Cortex of kidney (tissue), 1 donor: ENCODE data around the gene RFTN1.

ENCODE experiments used
- DNase-seq: peaks from one replicate; lab custom pipeline; 2025; lab: John Stamatoyannopoulos, UW

The RFTN1 gene

DNA sequence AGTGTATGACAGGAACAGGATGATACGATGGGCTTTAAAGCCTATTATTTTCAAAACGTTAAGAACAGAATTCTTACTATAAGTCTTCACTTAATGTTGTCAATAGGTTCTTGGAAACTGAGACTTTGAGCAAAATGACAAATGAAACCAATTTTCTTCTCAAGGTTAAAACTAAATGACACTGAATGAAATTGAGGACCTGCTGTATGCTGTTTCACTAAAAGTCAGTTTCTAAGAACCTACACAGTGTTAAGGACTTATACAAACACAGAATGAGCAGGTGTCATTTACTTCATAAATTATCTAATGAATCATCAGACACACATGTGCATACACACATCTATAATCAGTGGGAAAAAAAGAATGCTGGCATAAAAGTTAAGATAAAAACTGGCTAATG is 106.9 kb downstream of the RFTN1 start:
- DNase-seq: no peak

DNA sequence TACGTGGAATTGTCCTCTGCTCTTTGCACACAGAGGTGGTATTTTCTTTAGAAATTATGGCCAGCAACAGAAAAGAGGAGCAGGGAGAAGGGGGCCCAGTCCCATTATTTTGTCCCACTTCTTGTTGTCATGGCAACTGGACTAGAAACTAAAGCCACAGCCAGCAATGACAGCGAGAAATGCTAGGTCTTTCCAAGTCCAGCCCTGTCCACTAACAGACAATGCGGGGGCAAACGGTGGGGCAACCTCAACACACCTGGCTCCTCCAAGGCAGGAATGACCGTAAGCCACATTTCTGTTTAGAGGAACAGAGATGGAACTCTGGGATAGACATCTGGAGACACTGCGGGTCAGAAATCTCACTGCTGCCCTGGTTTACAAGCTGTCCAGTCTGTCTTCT is 107.3 kb downstream of the RFTN1 start:
- no peak for DNase-seq

DNA sequence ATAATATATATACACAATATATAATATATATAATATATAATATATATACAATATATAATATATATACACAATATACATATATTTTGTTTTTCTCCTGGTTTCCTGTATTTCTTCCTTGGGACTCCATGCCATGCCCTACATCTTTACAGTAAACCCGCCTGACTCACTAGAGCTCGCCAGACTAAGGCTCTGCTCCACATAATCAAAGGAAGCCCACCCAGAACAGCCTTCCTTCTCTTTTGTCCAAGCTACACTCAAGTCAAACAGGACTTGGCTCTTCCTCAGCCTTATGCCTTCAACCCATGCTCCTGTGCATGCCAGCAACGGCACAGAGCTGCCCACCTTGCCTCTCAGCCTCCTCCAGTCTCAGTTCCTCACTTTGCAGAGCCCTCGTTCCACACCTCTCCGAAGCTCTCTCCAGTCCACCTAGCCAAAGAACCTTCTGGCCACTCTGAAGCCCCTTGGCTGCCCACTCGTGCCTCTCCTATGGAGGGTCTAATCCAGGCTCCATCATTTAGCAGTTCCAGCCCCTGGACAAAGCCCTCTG is 109.1 kb downstream of the RFTN1 start:
- DNase-seq: no peak

- no peak for DNase-seq
These were observed 111.0 kb downstream of the RFTN1 start for GRCh38 chr3:16402451-16402850.

DNA sequence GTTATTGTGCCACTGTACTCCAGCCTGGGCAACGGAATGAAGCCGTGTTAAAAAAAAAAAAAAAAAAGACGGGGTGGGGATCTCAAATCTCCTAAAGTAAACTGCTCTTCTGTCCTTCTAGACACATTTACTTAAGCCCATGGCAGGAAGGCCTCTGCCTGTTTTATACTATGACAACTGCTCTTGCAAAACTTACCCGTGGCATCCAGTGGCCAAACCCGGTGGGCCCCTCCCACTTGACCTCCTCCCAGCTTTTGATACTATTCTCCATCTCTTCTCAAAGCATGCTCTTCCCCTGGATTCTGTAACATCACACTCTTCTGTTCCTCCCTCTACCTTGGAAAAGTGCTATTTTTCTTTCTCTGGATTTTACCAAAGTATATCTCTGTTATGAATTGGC is 112.2 kb downstream of the RFTN1 start:
- DNase-seq: no peak

DNA sequence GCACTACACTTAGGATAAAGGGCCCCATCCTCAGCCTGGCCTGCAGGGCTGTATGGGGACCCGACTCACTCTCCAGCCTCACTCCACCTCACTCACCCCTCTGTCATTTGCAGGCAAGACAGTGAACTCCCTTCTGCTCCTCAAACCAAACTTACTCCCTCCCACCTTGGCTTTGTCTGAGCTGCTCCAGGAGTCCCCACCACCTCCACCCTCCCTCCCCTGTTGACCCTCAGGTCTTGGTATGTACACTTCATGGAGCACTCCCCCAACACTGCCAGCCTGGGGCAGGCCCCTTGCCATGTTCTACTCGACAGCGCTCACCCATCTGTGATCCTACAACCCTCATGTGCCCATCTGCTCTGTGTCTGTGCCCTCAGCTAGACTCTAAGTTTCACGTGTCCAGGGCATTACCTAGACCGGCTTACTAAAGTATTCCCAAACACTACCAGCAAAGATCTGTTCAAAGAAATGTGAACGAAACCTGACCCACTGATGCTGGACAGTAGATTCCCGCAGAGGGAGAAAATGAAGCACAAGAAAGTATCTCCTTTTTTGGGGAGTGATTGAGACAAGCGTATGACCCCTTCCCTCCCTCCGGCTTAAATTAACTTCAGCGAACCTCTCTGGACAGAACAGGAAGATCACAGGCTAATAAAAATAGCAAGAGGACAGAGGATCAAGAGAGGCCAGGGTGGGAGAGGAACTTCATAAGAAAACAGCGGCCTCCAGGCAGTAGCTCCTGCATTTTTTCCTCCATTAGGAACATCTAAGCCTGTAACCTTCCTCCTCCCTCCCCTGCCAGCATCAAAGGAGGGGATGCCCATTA is 113.2 kb downstream of the RFTN1 start:
- no peak for DNase-seq

- no peak for DNase-seq
These were observed 114.0 kb downstream of the RFTN1 start for GRCh38 chr3:16399473-16399872.

DNA sequence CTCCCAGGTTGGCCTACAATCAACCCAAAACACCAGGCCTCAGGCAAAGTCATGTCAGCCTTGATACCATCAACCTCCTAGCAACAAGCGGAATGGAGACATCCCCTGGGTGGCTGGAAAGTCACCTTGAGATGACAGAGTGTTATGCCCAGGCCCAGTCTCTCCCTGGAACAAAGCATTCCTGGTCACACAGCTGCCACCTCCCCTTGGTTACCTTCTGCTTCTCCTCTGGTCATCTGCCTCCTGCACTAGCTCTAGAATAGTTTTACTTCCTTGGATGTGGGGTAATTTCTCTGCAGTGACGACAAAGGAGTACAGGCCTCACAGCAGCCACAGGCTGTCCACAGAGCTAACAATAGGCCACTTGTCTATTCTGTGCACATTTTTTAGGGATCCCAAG is 114.9 kb downstream of the RFTN1 start:
- DNase-seq: no peak

GRCh38 chr3:16396202-16396601 is 117.3 kb downstream of the RFTN1 start:
- no peak for DNase-seq

DNA sequence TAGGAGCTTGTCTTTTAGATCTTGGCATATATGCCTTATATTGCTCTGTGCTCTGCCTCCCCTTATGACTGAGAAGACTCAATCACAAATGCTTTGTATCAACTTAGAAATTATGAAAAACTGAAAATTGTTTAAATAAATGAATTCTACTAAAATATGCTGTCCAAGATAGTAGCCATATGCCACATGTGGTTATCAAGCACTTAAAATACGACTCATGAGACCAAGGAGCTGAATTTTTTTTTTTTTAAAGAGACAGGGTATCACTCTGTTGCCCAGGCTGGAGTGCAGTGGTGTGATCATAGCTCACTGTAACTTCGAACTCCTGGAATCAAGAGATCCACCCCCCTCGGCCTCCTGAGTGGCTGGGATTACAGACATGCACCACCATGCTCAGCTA is 118.3 kb downstream of the RFTN1 start:
- no peak for DNase-seq

- no peak for DNase-seq
These were observed 118.9 kb downstream of the RFTN1 start for GRCh38 chr3:16394639-16395038.

- DNase-seq: no peak
These were observed 120.8 kb downstream of the RFTN1 start for GRCh38 chr3:16392717-16393116.

DNA sequence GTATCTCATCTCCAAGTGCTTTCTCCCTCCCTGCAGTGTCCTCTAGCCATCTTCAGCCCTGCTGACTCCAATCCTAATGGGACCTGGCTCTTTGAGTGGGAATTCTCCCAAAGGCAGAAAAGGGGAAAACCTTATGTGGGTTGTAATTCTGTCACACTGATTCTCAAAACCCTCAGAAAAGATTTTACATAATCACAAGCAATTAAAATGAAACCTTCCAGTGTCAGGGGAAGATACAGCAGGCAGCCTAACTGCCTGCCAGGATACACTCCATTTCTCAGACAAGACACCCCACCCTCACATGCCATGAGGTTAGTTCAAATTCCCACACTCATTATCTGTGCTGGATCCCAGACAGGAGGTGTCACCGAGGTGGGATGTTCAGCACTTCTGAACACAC is 121.4 kb downstream of the RFTN1 start:
- DNase-seq: no peak

- DNase-seq: no peak
These were observed 122.9 kb downstream of the RFTN1 start for GRCh38 chr3:16390581-16390980.

- no peak for DNase-seq
These were observed 124.6 kb downstream of the RFTN1 start for GRCh38 chr3:16388850-16389441.

DNA sequence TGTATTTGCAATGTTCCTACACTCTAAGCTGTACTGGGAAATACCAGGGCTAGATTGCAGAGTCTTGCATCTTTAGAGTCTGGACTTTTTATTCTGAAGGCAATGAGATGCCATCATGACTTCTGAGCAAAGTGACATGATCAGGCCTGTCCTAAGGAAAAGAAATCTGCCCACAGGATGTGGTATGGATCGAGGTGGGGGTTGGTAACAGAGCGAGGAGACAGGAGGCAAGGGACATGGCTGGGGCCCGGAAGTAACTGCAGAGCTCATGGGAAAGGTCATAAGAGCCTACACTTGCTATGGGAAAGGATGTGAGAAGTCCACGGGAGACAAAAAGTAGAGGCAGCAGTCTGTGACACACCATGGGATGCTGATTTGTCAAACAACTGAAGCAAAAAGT is 126.9 kb downstream of the RFTN1 start:
- no peak for DNase-seq

DNA sequence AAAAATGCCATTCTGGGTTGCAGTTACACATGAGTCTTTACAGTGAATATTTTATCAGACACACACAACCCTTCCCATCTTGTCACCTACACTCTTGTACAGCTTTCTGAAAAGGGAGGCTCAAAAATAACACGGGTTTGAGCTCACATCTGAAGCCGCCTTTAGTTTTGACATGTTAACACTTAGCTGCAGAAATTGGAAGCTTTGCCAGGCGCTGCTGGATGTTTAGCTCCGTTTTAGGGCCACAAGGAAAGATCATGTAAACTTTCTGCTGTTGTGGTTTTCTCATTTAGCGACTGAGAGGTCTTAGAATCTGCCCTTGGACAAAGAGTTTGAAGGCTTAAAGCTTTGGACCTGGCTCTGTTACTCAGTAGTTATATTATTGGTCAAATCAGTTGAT is 128.3 kb downstream of the RFTN1 start:
- no peak for DNase-seq

DNA sequence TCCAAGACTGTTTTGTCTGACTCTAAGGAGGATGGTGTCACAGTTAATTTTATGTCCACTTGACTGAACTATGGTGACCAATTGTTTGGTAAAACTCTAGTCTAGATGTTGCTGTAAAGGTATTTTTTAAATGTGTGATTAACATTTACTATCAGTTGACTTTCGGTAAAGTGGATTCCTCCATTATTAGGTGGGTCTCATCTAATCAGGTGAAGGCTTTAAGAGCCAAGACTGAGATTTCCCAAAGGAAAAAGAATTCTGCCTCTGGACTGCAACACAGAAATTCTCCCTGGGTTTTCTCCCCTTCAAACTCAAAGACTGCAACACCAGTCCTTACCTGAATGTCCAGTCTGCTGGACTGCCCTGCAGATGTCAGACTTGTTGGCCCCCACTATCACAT is 129.6 kb downstream of the RFTN1 start:
- DNase-seq: no peak

GRCh38 chr3:16382845-16383244 is 130.7 kb downstream of the RFTN1 start:
- no peak for DNase-seq

DNA sequence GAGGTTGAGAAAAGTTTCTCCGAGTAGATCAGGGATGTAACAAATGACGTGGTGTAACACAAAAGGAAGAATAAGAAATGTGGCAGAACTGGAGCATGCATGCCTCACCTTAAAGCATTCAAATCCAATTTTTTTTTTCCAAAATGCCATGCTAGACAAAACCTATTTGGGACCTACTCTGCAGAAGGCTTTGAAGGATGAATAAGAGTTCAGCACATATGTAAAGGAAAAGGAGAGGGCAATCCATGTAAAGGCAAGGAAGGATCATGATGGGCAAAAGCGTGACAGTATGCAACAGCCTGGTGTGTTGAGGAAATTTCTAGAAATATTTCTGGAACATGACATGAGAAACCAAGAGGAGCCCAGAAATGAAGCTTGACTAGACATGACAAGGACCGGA is 132.1 kb downstream of the RFTN1 start:
- DNase-seq: no peak

DNA sequence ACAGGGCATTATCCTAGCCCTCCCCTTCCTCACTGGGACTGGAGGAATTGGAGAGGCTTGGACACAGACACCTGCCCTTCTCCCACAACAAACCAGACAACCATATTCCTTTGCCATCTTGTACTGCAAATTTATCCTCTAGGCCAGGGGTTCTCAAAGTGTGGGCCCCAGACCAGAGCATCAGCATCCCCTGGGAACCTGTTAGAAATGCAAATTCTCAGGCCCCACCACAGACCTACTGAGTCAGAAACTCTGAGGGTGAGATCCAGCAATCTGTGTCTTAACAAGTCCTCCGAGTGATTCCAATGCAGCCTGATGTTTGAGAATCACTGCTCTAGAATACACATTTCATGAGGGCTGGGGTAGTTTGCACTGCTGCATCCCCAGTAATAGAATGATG is 133.1 kb downstream of the RFTN1 start:
- no peak for DNase-seq

- no peak for DNase-seq
These were observed 133.7 kb downstream of the RFTN1 start for GRCh38 chr3:16379838-16380237.

DNA sequence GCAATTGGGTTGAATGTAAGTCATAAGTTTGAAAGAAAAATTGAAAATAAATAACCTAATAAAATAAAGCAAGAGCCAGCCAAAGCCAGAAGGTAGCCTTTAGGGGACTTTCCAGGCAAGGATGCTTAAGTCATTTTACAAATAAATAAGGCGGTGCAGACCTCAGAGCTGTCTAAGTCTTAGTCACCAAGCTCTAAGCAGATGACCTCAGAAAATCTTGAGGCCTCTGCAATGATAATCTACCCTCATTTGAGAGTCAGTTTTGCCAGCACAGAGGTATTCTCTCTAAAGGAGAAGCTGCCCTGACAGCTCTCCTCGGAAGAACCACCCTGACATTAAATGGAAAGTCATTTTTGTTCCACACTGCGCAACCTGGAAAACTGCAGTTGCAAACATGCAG is 134.6 kb downstream of the RFTN1 start:
- DNase-seq: no peak

DNA sequence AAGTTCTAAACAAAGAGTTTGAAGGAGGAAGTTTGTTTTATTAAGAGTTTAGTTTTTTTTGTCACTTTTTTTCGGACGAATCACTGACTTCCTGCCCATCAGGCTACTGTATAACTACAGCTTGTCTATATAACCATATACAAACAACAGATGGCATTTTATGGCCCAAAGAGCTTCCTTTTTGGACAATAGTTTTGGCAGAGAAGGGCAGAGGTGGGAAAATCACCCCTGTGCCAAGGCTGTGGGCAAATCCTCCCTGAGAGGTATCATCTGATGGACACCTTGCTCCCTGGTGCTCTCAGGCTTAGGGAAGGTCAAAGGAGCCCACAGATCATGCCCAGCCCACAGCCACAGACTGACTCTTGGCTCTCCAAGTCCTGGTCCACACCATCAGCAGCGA is 135.1 kb downstream of the RFTN1 start:
- DNase-seq: no peak
